ENCODE data around the gene SFN.

The SFN gene

DNA sequence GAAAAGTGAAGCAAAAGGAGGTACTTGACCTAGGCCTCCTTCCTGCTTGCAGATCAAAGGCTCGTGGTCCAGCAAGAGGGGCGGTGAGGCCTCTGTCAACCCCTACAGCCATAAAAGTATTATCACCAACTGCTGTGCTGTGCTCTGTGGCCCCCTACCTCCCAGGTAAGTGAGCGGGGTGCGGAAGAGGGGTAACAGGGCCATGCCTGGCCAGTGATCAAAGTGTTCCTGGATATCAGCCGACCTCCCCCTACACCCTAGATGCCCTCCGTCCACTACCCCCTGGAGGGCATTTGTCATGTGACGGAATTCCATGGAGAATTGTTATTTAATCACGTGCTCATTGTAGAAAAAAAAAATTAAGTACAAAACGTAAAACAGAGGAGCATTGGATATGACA, 10.2 kb upstream of the SFN start:
- DNase-seq = no peak
- Histone ChIP-seq H3K27ac (no peak overlapping the region), H3K36me3 (peaks cover 61 to 100% (median 84%) of the 10 kb centered on the region in 3 donors), H3K9me3 (no peaks in the 10 kb centered on the region), H3K4me3 (no peak overlapping the region), H3K4me1 (peaks cover 0 to 12% (median 9%) of the 10 kb centered on the region in 4 donors), H3K27me3 (no peaks in the 10 kb centered on the region)
- TF ChIP-seq, protein P1, sequence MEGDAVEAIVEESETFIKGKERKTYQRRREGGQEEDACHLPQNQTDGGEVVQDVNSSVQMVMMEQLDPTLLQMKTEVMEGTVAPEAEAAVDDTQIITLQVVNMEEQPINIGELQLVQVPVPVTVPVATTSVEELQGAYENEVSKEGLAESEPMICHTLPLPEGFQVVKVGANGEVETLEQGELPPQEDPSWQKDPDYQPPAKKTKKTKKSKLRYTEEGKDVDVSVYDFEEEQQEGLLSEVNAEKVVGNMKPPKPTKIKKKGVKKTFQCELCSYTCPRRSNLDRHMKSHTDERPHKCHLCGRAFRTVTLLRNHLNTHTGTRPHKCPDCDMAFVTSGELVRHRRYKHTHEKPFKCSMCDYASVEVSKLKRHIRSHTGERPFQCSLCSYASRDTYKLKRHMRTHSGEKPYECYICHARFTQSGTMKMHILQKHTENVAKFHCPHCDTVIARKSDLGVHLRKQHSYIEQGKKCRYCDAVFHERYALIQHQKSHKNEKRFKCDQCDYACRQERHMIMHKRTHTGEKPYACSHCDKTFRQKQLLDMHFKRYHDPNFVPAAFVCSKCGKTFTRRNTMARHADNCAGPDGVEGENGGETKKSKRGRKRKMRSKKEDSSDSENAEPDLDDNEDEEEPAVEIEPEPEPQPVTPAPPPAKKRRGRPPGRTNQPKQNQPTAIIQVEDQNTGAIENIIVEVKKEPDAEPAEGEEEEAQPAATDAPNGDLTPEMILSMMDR (IDR thresholded peaks at IDR 0.05) = no peak
- intact Hi-C loops (cut with DNase I; ENCODE audit: low total_unique reads) = loop anchor here (2.0 kb wide), 1 partner anchor 26 kb away; no protein-coding TSS in a partner anchor

DNA sequence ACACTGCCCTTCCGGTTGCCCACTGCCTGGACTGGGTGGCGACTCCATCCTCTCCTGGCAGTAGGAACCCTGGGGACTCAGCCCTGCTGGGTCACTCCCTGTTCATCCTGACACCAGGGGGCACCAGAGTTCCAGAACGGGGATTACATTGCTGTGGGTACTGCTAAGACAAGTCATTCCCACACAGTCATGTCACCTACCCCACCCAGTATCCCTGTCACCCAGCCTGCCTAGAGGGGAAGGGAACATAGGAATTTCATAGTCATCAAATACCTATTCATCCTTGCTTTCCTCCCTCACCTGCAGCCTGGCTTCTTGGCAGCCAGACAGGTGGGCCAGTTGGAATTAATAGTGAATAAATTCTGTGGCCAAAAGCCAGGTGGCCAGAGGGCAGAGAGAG, 9.8 kb upstream of the SFN start:
- Histone ChIP-seq H3K27me3 (no peaks in the 10 kb centered on the region), H3K36me3 (peaks cover 61 to 100% (median 81%) of the 10 kb centered on the region in 3 donors), H3K27ac (no peak overlapping the region), H3K9me3 (no peaks in the 10 kb centered on the region), H3K4me1 (peaks cover 0 to 12% (median 9%) of the 10 kb centered on the region in 4 donors), H3K4me3 (no peak overlapping the region)
- peak; percentile 91 to 93 for DNase-seq
- intact Hi-C loops (cut with DNase I; ENCODE audit: low total_unique reads) = loop anchor here (2.0 kb wide), 1 partner anchor 26 kb away; no protein-coding TSS in a partner anchor
- TF ChIP-seq, protein P1 (IDR thresholded peaks at IDR 0.05) = peak; percentile 81 to 91

DNA sequence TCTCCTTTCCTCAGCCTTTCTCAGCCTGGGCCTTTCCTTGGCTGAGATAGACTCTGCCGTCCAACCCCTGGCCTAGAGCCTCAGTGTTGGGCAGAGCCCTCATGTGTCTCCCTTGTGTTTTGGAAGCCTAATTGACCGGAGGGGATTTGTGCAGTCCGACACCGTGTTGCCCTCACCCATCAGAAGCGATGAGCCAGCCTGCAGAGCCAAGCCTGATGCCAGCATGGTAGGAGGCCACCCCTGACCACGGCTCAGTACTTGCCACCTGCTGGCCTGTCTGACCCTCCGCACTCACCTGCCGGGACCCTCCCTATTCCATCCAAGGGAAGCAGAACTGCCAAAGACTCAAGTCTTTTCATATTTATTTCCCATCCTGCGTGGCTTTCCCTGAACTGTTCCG, 9.3 kb upstream of the SFN start:
- TF ChIP-seq, protein P1 (IDR thresholded peaks at IDR 0.05) = no peak
- intact Hi-C loops (cut with DNase I; ENCODE audit: low total_unique reads) = loop anchor here (2.0 kb wide), 1 partner anchor 25 kb away; no protein-coding TSS in a partner anchor
- Histone ChIP-seq H3K27ac (no peak overlapping the region), H3K4me3 (no peak overlapping the region), H3K27me3 (no peaks in the 10 kb centered on the region), H3K4me1 (peaks cover 0 to 10% (median 9%) of the 10 kb centered on the region in 4 donors), H3K36me3 (peaks cover 58 to 98% (median 78%) of the 10 kb centered on the region in 3 donors), H3K9me3 (no peaks in the 10 kb centered on the region)
- no peak for DNase-seq

DNA sequence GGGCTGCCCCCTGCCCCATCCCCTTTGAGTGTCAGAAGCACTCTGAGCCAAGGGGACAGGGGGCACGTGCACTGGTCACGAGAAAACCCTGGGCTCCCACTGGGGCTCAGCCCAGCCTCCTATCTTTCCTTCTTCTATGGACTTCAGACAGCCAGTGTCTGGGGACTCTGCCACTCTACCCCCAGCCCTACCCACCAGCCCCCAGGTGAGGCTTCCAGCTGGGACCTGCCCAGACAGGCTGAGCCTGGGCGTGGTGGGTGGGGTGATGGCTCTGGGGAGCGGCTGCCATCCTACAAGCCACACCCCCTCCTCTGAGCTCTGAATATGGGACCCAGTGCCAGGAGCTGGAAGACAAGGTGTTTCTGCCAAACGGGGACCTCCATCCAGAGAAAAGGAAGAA, 8.0 kb upstream of the SFN start:
- Histone ChIP-seq H3K4me1 (no peaks in the 10 kb centered on the region), H3K27me3 (no peaks in the 10 kb centered on the region), H3K27ac (no peak overlapping the region), H3K4me3 (no peak overlapping the region), H3K36me3 (peaks cover 46 to 85% (median 65%) of the 10 kb centered on the region in 3 donors), H3K9me3 (no peaks in the 10 kb centered on the region)
- TF ChIP-seq, protein P1 (IDR thresholded peaks at IDR 0.05) = no peak
- DNase-seq = no peak
- intact Hi-C loops (cut with DNase I; ENCODE audit: low total_unique reads) = no loop called here

DNA sequence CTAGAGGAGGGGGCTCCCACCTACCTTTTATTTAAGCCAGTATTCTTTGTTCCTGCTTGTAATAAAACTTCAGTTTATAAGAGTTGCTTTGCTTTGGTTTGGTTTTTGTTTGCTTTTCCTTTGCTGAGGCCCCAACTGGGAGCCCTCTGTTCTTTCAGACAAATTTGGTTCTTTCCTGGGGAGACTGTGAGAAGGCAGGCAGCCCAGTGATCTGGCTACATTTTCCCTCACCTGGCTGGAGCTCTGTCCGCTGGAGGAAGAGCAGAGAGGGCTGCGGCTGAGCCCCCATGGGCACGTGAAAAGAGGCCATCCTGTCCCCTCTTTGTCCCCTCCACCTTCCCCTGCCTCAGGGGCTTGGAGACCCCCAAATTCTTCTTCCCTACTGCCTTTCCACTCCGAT, 7.3 kb upstream of the SFN start:
- H3K9me3 ChIP-seq = no peaks in the 10 kb centered on the region
- intact Hi-C loops (cut with DNase I; ENCODE audit: low total_unique reads) = no loop called here
- no peaks in the 10 kb centered on the region for H3K27me3 ChIP-seq
- no peaks in the 10 kb centered on the region for H3K4me1 ChIP-seq
- no peak overlapping the region for H3K27ac ChIP-seq
- no peak for DNase-seq
- TF ChIP-seq, protein P1 (IDR thresholded peaks at IDR 0.05) = no peak
- H3K4me3 ChIP-seq = no peak overlapping the region
- peaks cover 39 to 78% (median 57%) of the 10 kb centered on the region in 3 donors for H3K36me3 ChIP-seq

DNA sequence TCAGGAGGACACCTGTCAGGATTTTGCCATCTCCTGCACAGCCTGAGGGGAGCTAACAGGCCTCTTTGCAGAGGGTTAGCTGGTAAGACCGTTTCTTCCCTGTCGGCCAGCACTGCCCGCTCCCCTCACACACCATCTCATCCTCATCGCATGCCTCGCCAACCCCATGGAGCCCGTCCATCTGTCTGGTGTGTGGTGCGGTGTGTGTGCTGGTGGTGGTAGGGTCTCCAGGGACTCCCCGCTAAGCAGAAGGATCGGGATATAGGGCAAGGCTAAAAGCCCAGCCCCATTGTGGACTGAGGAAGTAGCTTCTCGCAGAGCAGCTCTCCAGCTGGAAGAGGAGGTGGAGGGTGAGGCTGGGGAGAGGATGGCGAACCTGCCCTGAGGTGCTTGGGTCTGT, 6.8 kb upstream of the SFN start:
- H3K27ac ChIP-seq = no peak overlapping the region
- DNase-seq = no peak
- H3K36me3 ChIP-seq = peaks cover 34 to 73% (median 52%) of the 10 kb centered on the region in 3 donors
- H3K9me3 ChIP-seq = no peaks in the 10 kb centered on the region
- TF ChIP-seq, protein P1 (IDR thresholded peaks at IDR 0.05) = no peak
- H3K4me3 ChIP-seq = no peak overlapping the region
- no peaks in the 10 kb centered on the region for H3K4me1 ChIP-seq
- no peaks in the 10 kb centered on the region for H3K27me3 ChIP-seq
- intact Hi-C loops (cut with DNase I; ENCODE audit: low total_unique reads) = no loop called here

Data from tibial artery (tissue), 4 donors.